Suprapubic skin (tissue), 4 donors: ENCODE results near the gene AMBRA1. TPM values are rescaled to one million over a fixed set of nuclear protein-coding genes. Genes with fewer than 3 reads are reported as not detected.

Source experiments
- DNase-seq, 2 donors: peaks; one replicate each; pipeline ENCODE4 v3.0.0-alpha.2; 2019; ENCODE audit warnings: low spot score in 2 of 2
- H3K27ac ChIP-seq: fragments of 200-600 bp; sonication (generic); one replicate; pipeline ENCODE4 v1.5.1; 2019
- H3K27me3 ChIP-seq: fragments of 200-600 bp; sonication (generic); one replicate; pipeline ENCODE4 v1.5.1; 2019
- H3K36me3 ChIP-seq: fragments of 200-600 bp; sonication (generic); one replicate; pipeline ENCODE4 v1.5.1; 2019
- H3K4me1 ChIP-seq: fragments of 200-600 bp; sonication (generic); one replicate; pipeline ENCODE4 v1.5.1; 2019
- H3K4me3 ChIP-seq: fragments of 200-600 bp; sonication (generic); one replicate; pipeline ENCODE4 v1.5.1; 2019; ENCODE audit warnings: mild to moderate bottlenecking
- H3K9me3 ChIP-seq: fragments of 200-600 bp; sonication (generic); one replicate; pipeline ENCODE4 v1.5.1; 2019
- EP300 ChIP-seq: sonication (generic); formaldehyde crosslinking; IDR thresholded peaks from one replicate; pipeline ENCODE4 v1.6.1; 2017; ENCODE audit warnings: antibody characterized with exemption
- POLR2A ChIP-seq, 2 donors: fragments of 450-650 bp; IDR thresholded peaks; one replicate each; pipeline ENCODE4 v1.6.1; 2017; ENCODE audit warnings: antibody characterized with exemption in 2 of 2, mild to moderate bottlenecking in 2 of 2, moderate library complexity in 2 of 2
- POLR2AphosphoS5 ChIP-seq, 3 donors: sonication (generic); formaldehyde crosslinking; IDR thresholded peaks; one replicate each; pipeline ENCODE4 v1.6.1; 2017; ENCODE audit warnings: antibody characterized with exemption in 3 of 3
- WGBS: methylation state at CpG from one replicate; pipeline ENCODE4 v1.1.5; 2018; 5-methylcytosine and 5-hydroxymethylcytosine counted together
- total RNA-seq, 4 donors: library from RNA; depleted of rRNA; stranded (reverse); fragments of >200 nt; gene quantifications; one replicate each; pipeline ENCODE4 v1.1.0, GENCODE V29; 2016
- TF ChIP-seq, protein P1 (sequence below), 2 donors: fragments of 200-600 bp in 1 of 2; fragments of 450-650 bp in 1 of 2; sonication (generic) in 1 of 2; IDR thresholded peaks; one replicate each; pipeline ENCODE4 v1.5.1; 2016 to 2019; ENCODE audit warnings: antibody characterized with exemption in 2 of 2, mild to moderate bottlenecking in 1 of 2, moderate library complexity in 1 of 2

The AMBRA1 gene
- total RNA-seq, 4 donors from 2014 or later, result 38.6 to 63.2 (median 45.6) TPM

GRCh38 chr11:46604796-46605195, 11.0 kb upstream of the AMBRA1 start:
- H3K27ac ChIP-seq, result no peak overlapping the region
- no peak for DNase-seq
- 67% methylated on average over 1 of the region's 1 CpG for WGBS
- no peaks in the 10 kb centered on the region for H3K9me3 ChIP-seq
- no peaks in the 10 kb centered on the region for H3K27me3 ChIP-seq
- H3K4me1 ChIP-seq, result peaks cover 14% of the 10 kb centered on the region
- no peak overlapping the region for H3K4me3 ChIP-seq
- TF ChIP-seq EP300 (no peak), POLR2A (IDR thresholded peaks at IDR 0.05) (no peak), POLR2AphosphoS5 (IDR thresholded peaks at IDR 0.05) (no peak)
- TF ChIP-seq, protein P1, sequence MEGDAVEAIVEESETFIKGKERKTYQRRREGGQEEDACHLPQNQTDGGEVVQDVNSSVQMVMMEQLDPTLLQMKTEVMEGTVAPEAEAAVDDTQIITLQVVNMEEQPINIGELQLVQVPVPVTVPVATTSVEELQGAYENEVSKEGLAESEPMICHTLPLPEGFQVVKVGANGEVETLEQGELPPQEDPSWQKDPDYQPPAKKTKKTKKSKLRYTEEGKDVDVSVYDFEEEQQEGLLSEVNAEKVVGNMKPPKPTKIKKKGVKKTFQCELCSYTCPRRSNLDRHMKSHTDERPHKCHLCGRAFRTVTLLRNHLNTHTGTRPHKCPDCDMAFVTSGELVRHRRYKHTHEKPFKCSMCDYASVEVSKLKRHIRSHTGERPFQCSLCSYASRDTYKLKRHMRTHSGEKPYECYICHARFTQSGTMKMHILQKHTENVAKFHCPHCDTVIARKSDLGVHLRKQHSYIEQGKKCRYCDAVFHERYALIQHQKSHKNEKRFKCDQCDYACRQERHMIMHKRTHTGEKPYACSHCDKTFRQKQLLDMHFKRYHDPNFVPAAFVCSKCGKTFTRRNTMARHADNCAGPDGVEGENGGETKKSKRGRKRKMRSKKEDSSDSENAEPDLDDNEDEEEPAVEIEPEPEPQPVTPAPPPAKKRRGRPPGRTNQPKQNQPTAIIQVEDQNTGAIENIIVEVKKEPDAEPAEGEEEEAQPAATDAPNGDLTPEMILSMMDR (IDR thresholded peaks at IDR 0.05), result no peak
- no peaks in the 10 kb centered on the region for H3K36me3 ChIP-seq

DNA sequence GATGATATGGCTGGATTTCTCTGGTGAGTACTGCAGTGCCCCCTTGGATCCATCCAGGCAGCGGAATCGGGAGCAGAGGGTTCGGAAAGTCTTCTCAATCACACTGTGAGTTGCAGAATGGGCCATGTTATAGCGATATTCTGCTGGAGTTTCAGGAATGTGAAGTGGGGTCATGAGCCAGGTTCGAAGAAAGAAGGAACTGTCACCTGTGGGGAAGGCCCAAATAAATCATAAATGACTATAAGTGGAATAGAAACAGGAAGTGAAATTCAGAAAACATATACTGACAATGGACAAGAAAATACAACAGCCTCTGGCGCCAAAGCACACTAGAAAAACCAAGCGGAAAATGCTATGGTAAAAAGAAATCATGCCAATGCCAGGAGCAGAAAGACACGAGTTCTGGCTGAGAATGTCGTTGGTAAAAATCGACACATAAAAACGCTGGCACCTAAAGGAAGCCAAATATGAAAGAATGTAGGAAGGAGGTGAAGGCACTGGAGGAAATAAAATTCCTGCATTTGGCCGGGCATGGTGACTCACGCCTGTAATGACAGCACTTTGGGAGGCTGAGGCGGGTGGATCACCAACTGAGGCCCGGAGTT, 10.0 kb upstream of the AMBRA1 start:
- Histone ChIP-seq H3K4me3 (no peak overlapping the region), H3K36me3 (no peaks in the 10 kb centered on the region), H3K27me3 (no peaks in the 10 kb centered on the region), H3K27ac (no peak overlapping the region), H3K9me3 (no peaks in the 10 kb centered on the region), H3K4me1 (peaks cover 15% of the 10 kb centered on the region)
- DNase-seq, result no peak
- TF ChIP-seq, protein P1 (IDR thresholded peaks at IDR 0.05), result no peak
- TF ChIP-seq POLR2AphosphoS5 (IDR thresholded peaks at IDR 0.05) (no peak), EP300 (no peak), POLR2A (IDR thresholded peaks at IDR 0.05) (no peak)
- 87% methylated on average over 15 of the region's 15 CpGs for WGBS

DNA sequence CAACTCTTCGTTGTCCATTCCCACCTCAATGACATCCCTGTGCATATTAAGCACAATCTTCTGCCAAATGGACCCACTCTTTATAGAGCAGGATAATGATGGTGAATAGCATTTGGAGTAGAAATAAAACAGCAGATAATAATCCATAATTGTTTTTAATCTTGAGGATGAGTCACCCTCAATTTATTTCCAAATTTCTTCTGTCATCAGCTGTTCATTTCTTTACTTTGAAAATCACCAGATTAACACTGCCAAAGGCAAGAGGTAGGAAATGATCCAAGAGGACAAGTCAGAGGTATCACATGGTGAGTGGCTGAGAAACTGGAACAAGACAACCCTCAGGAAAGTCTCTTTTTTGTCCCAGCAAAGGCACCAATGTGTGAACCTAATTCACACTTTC, 7.3 kb upstream of the AMBRA1 start:
- 25% methylated on average over 1 of the region's 1 CpG for WGBS

DNA sequence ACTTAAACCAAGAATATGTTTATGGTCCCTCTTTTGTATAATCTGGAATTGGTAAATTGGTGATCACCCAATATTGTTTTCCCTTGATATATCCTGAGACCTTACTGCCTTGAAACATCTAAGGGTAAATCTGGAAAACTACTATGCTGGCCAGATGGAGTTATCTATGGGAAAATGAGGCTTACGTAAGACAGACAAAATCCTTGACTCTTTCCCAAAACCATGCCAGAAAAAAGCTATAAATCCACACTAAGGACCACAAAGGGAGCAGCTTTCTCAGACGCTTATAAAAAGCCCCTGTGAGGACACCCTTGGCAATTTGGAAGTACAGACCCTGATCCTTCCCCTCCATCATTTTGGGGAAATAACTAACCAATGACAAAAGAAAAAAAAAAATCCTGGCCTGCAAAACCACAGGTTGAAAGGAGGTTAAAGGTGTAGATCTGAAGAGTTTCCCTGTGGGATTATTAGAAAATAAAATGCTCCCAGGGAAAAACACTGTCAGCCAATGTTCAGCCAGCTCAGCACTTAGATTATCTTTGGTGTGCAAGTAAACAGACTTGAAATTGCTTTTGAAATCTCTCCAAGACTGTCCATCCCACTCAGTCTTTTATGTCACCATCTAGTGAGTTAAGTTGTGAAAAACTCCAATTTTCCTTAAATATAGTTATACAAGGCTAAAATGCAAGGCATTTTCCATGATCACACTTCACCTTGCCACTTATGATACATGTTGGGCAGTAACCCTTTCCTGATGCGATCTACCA, 6.6 kb upstream of the AMBRA1 start:
- TF ChIP-seq, protein P1 (IDR thresholded peaks at IDR 0.05), result no peak
- TF ChIP-seq POLR2AphosphoS5 (IDR thresholded peaks at IDR 0.05), result no peak
- TF ChIP-seq EP300, result no peak
- no peak for TF ChIP-seq POLR2A (IDR thresholded peaks at IDR 0.05)
- H3K36me3 ChIP-seq, result no peaks in the 10 kb centered on the region
- peak overlapping the region; percentile 25 for H3K27ac ChIP-seq
- DNase-seq, result no peak
- H3K9me3 ChIP-seq, result no peaks in the 10 kb centered on the region
- peaks cover 17% of the 10 kb centered on the region for H3K4me1 ChIP-seq
- 70% methylated on average over 3 of the region's 3 CpGs for WGBS
- no peaks in the 10 kb centered on the region for H3K27me3 ChIP-seq
- no peak overlapping the region for H3K4me3 ChIP-seq

More for the DNA sequence above, 7.3 kb upstream of the AMBRA1 start:
- H3K4me1 ChIP-seq, result peaks cover 17% of the 10 kb centered on the region
- DNase-seq, result no peak
- no peaks in the 10 kb centered on the region for H3K36me3 ChIP-seq
- no peak for TF ChIP-seq POLR2A (IDR thresholded peaks at IDR 0.05)
- TF ChIP-seq EP300, result no peak
- TF ChIP-seq POLR2AphosphoS5 (IDR thresholded peaks at IDR 0.05), result no peak
- TF ChIP-seq, protein P1 (IDR thresholded peaks at IDR 0.05), result no peak
- H3K27me3 ChIP-seq, result no peaks in the 10 kb centered on the region
- peak overlapping the region; percentile 23 for H3K27ac ChIP-seq
- H3K4me3 ChIP-seq, result no peak overlapping the region
- no peaks in the 10 kb centered on the region for H3K9me3 ChIP-seq
